K562 (cell line): ENCODE measurements around the gene TJP2. TPM values are rescaled to one million over a fixed set of nuclear protein-coding genes. Genes with fewer than 3 reads are reported as not detected.
A peak's percentile ranks its signal among the peaks of the same experiment; 100 is the strongest.

Experiments used
- ARNT ChIP-seq, 2 experiments: fragments of 450-650 bp; IDR thresholded peaks; 2 replicates each; pipeline ENCODE4 v1.6.1; 2016; ENCODE audit warnings: mild to moderate bottlenecking in 1 of 2
- BRF1 ChIP-seq: IDR thresholded peaks from 3 replicates; pipeline ENCODE4 v1.6.1; 2011; ENCODE audit warnings: borderline replicate concordance, mild to moderate bottlenecking; ENCODE audit not compliant: insufficient read length; ENCODE audit errors: extremely low read depth
- CGGBP1 ChIP-seq: fragments of 250-450 bp; sonication (Bioruptor Pico); IDR thresholded peaks from 2 replicates; pipeline ENCODE4 v1.9.0; 2021; ENCODE audit warnings: mild to moderate bottlenecking
- CHAMP1 ChIP-seq: fragments of 450-650 bp; IDR thresholded peaks from 2 replicates; pipeline ENCODE4 v1.6.1; 2016; ENCODE audit warnings: mild to moderate bottlenecking
- DDX20 ChIP-seq: fragments of 450-650 bp; IDR thresholded peaks from 2 replicates; pipeline ENCODE4 v1.6.1; 2016; ENCODE audit warnings: missing genetic modification characterization, low read depth, mild to moderate bottlenecking, missing compliant biosample characterization, moderate library complexity
- IRF2 ChIP-seq: sonication (generic); formaldehyde crosslinking; IDR thresholded peaks from 2 replicates; pipeline ENCODE4 v1.8.1; 2022; ENCODE audit warnings: mild to moderate bottlenecking, missing genetic modification reagents
- MXD1 ChIP-seq: fragments of 250-450 bp; sonication (Bioruptor Pico); IDR thresholded peaks from 2 replicates; pipeline ENCODE4 v1.8.0; 2021; ENCODE audit warnings: borderline replicate concordance, mild to moderate bottlenecking, moderate library complexity; ENCODE audit not compliant: poor library complexity, severe bottlenecking
- MXI1 ChIP-seq: IDR thresholded peaks from 2 replicates; pipeline ENCODE4 v1.6.1; 2011; ENCODE audit warnings: low read depth, mild to moderate bottlenecking, improper control_type of control experiment, low read length
- PRMT5 ChIP-seq: sonication (generic); formaldehyde crosslinking; IDR thresholded peaks from 2 replicates; pipeline ENCODE4 v1.5.0; 2020; ENCODE audit warnings: missing genetic modification reagents
- SMAD3 ChIP-seq: fragments of 450-650 bp; formaldehyde crosslinking; conservative IDR thresholded peaks from 2 replicates; pipeline ENCODE4 v1.4.0; 2020; ENCODE audit warnings: mild to moderate bottlenecking
- SMAD4 ChIP-seq: fragments of 250-450 bp; sonication (Bioruptor Pico); conservative IDR thresholded peaks from 2 replicates; pipeline ENCODE4 v1.8.0; 2021; ENCODE audit warnings: inconsistent platforms, mild to moderate bottlenecking, moderate library complexity
- ZC3H8 ChIP-seq: fragments of 450-650 bp; IDR thresholded peaks from 2 replicates; pipeline ENCODE4 v1.6.1; 2017
- ZFPM2 ChIP-seq: fragments of 250-450 bp; sonication (Bioruptor Pico); IDR thresholded peaks from 2 replicates; pipeline ENCODE4 v1.5.1; 2022; ENCODE audit warnings: mild to moderate bottlenecking
- ZKSCAN1 ChIP-seq: fragments of 150-350 bp; IDR thresholded peaks from 2 replicates; pipeline ENCODE4 v1.6.1; 2016; ENCODE audit warnings: low read depth, low read length
- ZNF347 ChIP-seq: fragments of 450-650 bp; formaldehyde crosslinking; IDR thresholded peaks from 2 replicates; pipeline ENCODE4 v1.4.0; 2020; ENCODE audit warnings: low read depth, mild to moderate bottlenecking, moderate library complexity
- ZNF518B ChIP-seq: fragments of 250-450 bp; sonication (Bioruptor Pico); IDR thresholded peaks from 2 replicates; pipeline ENCODE4 v1.5.0; 2021; ENCODE audit warnings: mild to moderate bottlenecking, moderate library complexity
- ZNF589 ChIP-seq: fragments of 200-800 bp; sonication (Bioruptor generic); IDR thresholded peaks from 2 replicates; pipeline ENCODE4 v1.6.1; 2016; ENCODE audit warnings: low read depth, missing genetic modification characterization, missing compliant biosample characterization
- ZNF592 ChIP-seq: fragments of 450-650 bp; IDR thresholded peaks from 2 replicates; pipeline ENCODE4 v1.6.1; 2017; ENCODE audit warnings: antibody characterized with exemption, mild to moderate bottlenecking
- ZNF668 ChIP-seq: fragments of 250-450 bp; sonication (Bioruptor Pico); IDR thresholded peaks from 2 replicates; pipeline ENCODE4 v1.8.0; 2022; ENCODE audit warnings: mild to moderate bottlenecking, inconsistent platforms
- polyA plus RNA-seq, 8 experiments: library from polyadenylated mRNA; depleted of rRNA in 4 of 8; stranded (reverse) in 5 of 8; unstranded in 3 of 8; fragments of >200 nt; fragmentation: Nextera tagmentation in 2 of 8; fragmentation: Illumina TruSeq in 1 of 8; extraction: Ambion mirVana in 2 of 8; extraction: Trizol in 1 of 8; gene quantifications; 2 replicates each; pipeline versions ENCODE4 v1.2.1 to v1.2.3, GENCODE V29; 2011 to 2014; ENCODE audit warnings: inconsistent platforms in 1 of 8, missing spikeins in 1 of 8
- total RNA-seq, 7 experiments: library from RNA; depleted of rRNA in 6 of 7; stranded (reverse); fragments of >200 nt in 6 of 7; fragmentation: Illumina TruSeq in 2 of 7; extraction: Trizol in 2 of 7; gene quantifications; 2 replicates each; pipeline versions ENCODE4 v1.2.1 to v1.2.3, GENCODE V29; 2011 to 2021; ENCODE audit warnings: low replicate concordance in 1 of 7

Gene TJP2
- total and polyA plus RNA-seq, 9 of the 15 experiments (the other 6 are each of a cell fraction or from before 2014, with no cell fraction given) = 4.0 to 24.1 (median 16.8) TPM

GRCh38 chr9:69188975-69189374 is 14.9 kb downstream of the TJP2 start (continued):
- TF ChIP-seq ZNF592 (no peak), ZKSCAN1 (no peak), SMAD4 (CRISPR knock-in tag) (peak; percentile 69; the same call in 1 of the 2 replicates), ARNT (IDR thresholded peaks at IDR 0.05) (0 out of 4 replicates have a peak, but pooled peaks of 1 of the 2 experiments have one; percentile 46), IRF2 (no peak), CHAMP1 (no peak), DDX20 (tag) (no peak), MXI1 (no peak), ZNF518B (no peak), ZNF347 (CRISPR knock-in tag) (no peak), PRMT5 (CRISPR knock-in tag) (no peak), ZNF668 (CRISPR knock-in tag) (no peak), ZFPM2 (CRISPR knock-in tag) (no peak), BRF1 (no peak), ZNF589 (no peak), MXD1 (CRISPR knock-in tag) (no peak), ZC3H8 (no peak), CGGBP1 (CRISPR knock-in tag) (no peak), SMAD3 (CRISPR knock-in tag) (no peak)
